OCI-LY1 (cell line): Measurements from ENCODE around the gene MYOM1.

Source experiments
- H2AFZ ChIP-seq: fragments of 200-600 bp; sonication (generic), shearing (Covaris generic); 2 replicates; pipeline ENCODE4 v1.6.0; 2014; ENCODE audit warnings: antibody characterized with exemption, mild to moderate bottlenecking, low read length
- H3F3A ChIP-seq: fragments of 200-600 bp; sonication (generic), shearing (Covaris generic); 2 replicates; pipeline ENCODE4 v1.6.0; 2014; ENCODE audit warnings: mild to moderate bottlenecking, antibody characterized with exemption, low read length, moderate library complexity; ENCODE audit not compliant: insufficient read depth
- H3K27ac ChIP-seq: fragments of 200-600 bp; sonication (generic); 2 replicates; pipeline ENCODE4 v1.5.1; 2014; ENCODE audit warnings: low read length, mixed run types, mild to moderate bottlenecking, low read depth; ENCODE audit not compliant: poor library complexity, severe bottlenecking
- H3K27me3 ChIP-seq: fragments of 200-600 bp; sonication (generic); 2 replicates; pipeline ENCODE4 v1.6.0; 2014; ENCODE audit warnings: antibody characterized with exemption, mild to moderate bottlenecking, low read length, moderate library complexity; ENCODE audit not compliant: insufficient read depth
- H3K36me3 ChIP-seq: fragments of 200-600 bp; sonication (generic); 2 replicates; pipeline ENCODE4 v1.6.1; 2014; ENCODE audit warnings: mild to moderate bottlenecking, antibody characterized with exemption, low read length, moderate library complexity, mixed read lengths; ENCODE audit not compliant: insufficient read depth
- H3K4me1 ChIP-seq: fragments of 200-600 bp; sonication (generic); 2 replicates; pipeline ENCODE4 v1.5.1; 2014; ENCODE audit warnings: mild to moderate bottlenecking, low read length, moderate library complexity; ENCODE audit not compliant: insufficient read depth, severe bottlenecking
- H3K4me2 ChIP-seq: fragments of 200-600 bp; sonication (generic), shearing (Covaris generic); 2 replicates; pipeline ENCODE4 v1.6.1; 2014; ENCODE audit warnings: low read length
- H3K4me3 ChIP-seq: fragments of 200-600 bp; sonication (generic); 2 replicates; pipeline ENCODE4 v1.5.1; 2014; ENCODE audit warnings: low read length, low read depth, mild to moderate bottlenecking, mixed read lengths; ENCODE audit not compliant: poor library complexity, severe bottlenecking
- H3K79me2 ChIP-seq: fragments of 200-600 bp; shearing (Covaris generic); 2 replicates; pipeline ENCODE4 v1.6.1; 2016; ENCODE audit warnings: mixed run types, low read length, mixed read lengths; ENCODE audit not compliant: insufficient read depth
- H3K9ac ChIP-seq: fragments of 200-600 bp; sonication (generic), shearing (Covaris generic); 2 replicates; pipeline ENCODE4 v1.6.1; 2014; ENCODE audit warnings: mild to moderate bottlenecking, low read length, mixed read lengths
- H3K9me2 ChIP-seq: fragments of 200-600 bp; sonication (generic), shearing (Covaris generic); 2 replicates; pipeline ENCODE4 v1.6.1; 2014; ENCODE audit warnings: low read depth, mild to moderate bottlenecking, low read length, mixed read lengths
- H3K9me3 ChIP-seq: fragments of 200-600 bp; shearing (Covaris generic); 2 replicates; pipeline ENCODE4 v1.6.1; 2014; ENCODE audit warnings: low read length, mixed read lengths
- H4K20me1 ChIP-seq: fragments of 200-600 bp; sonication (generic), shearing (Covaris generic); 2 replicates; pipeline ENCODE4 v1.6.0; 2016; ENCODE audit warnings: mild to moderate bottlenecking, low read length; ENCODE audit not compliant: insufficient read depth
- EZH2 ChIP-seq: fragments of 200-600 bp; sonication (generic), shearing (Covaris generic); IDR thresholded peaks from 2 replicates; pipeline ENCODE4 v1.8.0; 2017; ENCODE audit warnings: borderline replicate concordance, mixed run types, mild to moderate bottlenecking, antibody characterized with exemption, low read length, moderate library complexity, mixed read lengths
- TF ChIP-seq, protein P1 (sequence below): fragments of 200-600 bp; sonication (generic), shearing (Covaris generic); IDR thresholded peaks from 2 replicates; pipeline ENCODE4 v1.5.1; 2017; ENCODE audit warnings: mild to moderate bottlenecking, antibody characterized with exemption, low read length, moderate library complexity, mixed read lengths

MYOM1 gene

DNA sequence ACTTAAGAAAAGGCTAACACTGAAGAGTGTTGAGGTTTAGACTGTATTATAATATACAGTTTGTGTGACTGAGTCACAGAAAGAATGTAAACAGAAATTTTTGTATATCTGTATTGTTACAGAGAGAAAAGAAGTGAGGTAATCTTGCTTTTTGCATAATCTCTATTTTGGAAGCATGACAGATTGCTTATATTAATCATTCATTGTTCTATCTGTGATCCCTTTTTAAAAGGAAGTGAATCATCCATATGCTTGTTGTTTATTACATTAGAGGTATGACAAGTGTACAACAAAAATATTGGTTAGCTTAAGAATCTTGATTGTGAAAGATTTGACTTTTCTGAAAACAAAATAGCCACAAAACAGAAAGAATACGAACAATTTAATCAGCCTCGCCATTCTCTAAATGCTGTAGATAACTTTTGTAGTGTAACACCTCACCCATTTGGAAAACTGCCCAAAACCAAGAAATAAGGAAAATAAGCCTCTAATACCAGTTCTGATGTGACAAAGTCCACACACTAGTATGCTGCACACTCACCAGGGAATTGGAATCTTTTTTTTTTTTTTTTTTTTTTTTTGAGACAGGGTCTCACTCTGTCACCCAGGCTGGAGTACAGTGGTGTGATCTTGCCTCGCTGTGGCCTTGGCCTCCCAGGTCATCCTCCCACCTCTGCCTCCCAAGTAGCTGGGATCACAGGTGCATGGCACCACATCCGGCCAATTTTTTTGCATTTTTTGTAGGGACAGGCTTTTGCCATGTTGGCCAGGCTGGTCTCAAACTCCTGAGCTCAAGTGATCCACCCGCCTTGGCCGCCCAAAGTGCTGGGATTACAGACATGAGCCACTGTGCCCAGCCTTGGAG lies 115.3 kb downstream of the MYOM1 start:
- H3K4me1 ChIP-seq = no peaks in the 10 kb centered on the region

GRCh38 chr18:3103576-3103975 lies 116.2 kb downstream of the MYOM1 start:
- H4K20me1 ChIP-seq = no peaks in the 10 kb centered on the region
- no peaks in the 10 kb centered on the region for H3K9me2 ChIP-seq
- H3K79me2 ChIP-seq = no peaks in the 10 kb centered on the region
- H3K4me1 ChIP-seq = no peaks in the 10 kb centered on the region
- H3K4me2 ChIP-seq = no peak overlapping the region
- H2AFZ ChIP-seq = no peak overlapping the region
- H3K4me3 ChIP-seq = no peak overlapping the region
- no peaks in the 10 kb centered on the region for H3K36me3 ChIP-seq
- H3K27me3 ChIP-seq = no peaks in the 10 kb centered on the region
- no peak overlapping the region for H3K27ac ChIP-seq
- H3K9ac ChIP-seq = no peak overlapping the region
- TF ChIP-seq EZH2 = no peak
- TF ChIP-seq, protein P1, sequence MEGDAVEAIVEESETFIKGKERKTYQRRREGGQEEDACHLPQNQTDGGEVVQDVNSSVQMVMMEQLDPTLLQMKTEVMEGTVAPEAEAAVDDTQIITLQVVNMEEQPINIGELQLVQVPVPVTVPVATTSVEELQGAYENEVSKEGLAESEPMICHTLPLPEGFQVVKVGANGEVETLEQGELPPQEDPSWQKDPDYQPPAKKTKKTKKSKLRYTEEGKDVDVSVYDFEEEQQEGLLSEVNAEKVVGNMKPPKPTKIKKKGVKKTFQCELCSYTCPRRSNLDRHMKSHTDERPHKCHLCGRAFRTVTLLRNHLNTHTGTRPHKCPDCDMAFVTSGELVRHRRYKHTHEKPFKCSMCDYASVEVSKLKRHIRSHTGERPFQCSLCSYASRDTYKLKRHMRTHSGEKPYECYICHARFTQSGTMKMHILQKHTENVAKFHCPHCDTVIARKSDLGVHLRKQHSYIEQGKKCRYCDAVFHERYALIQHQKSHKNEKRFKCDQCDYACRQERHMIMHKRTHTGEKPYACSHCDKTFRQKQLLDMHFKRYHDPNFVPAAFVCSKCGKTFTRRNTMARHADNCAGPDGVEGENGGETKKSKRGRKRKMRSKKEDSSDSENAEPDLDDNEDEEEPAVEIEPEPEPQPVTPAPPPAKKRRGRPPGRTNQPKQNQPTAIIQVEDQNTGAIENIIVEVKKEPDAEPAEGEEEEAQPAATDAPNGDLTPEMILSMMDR = no peak
- H3K9me3 ChIP-seq = no peaks in the 10 kb centered on the region
- H3F3A ChIP-seq = no peaks in the 10 kb centered on the region

More for the DNA sequence above, 115.3 kb downstream of the MYOM1 start:
- Histone ChIP-seq H3F3A (no peaks in the 10 kb centered on the region), H2AFZ (no peak overlapping the region), H4K20me1 (no peaks in the 10 kb centered on the region), H3K9me2 (no peaks in the 10 kb centered on the region), H3K4me2 (no peak overlapping the region), H3K9ac (no peak overlapping the region), H3K27me3 (no peaks in the 10 kb centered on the region), H3K79me2 (no peaks in the 10 kb centered on the region), H3K9me3 (no peaks in the 10 kb centered on the region), H3K27ac (no peak overlapping the region), H3K4me3 (no peak overlapping the region), H3K36me3 (no peaks in the 10 kb centered on the region)
- TF ChIP-seq EZH2 = no peak

GRCh38 chr18:3102983-3103382 lies 116.8 kb downstream of the MYOM1 start:
- H3K4me3 ChIP-seq = no peak overlapping the region
- no peak overlapping the region for H3K27ac ChIP-seq
- no peak overlapping the region for H2AFZ ChIP-seq
- H3F3A ChIP-seq = no peaks in the 10 kb centered on the region
- TF ChIP-seq, protein P1 = no peak
- no peak for TF ChIP-seq EZH2
- no peaks in the 10 kb centered on the region for H3K9me3 ChIP-seq
- no peaks in the 10 kb centered on the region for H3K9me2 ChIP-seq
- no peaks in the 10 kb centered on the region for H3K4me1 ChIP-seq
- H4K20me1 ChIP-seq = no peaks in the 10 kb centered on the region
- H3K4me2 ChIP-seq = no peak overlapping the region
- H3K36me3 ChIP-seq = no peaks in the 10 kb centered on the region
- no peaks in the 10 kb centered on the region for H3K27me3 ChIP-seq
- H3K9ac ChIP-seq = no peak overlapping the region
- H3K79me2 ChIP-seq = no peaks in the 10 kb centered on the region
